ENCODE results near the gene ADCY3.

The ADCY3 gene

GRCh38 chr2:24792874-24793760 lies 126.9 kb downstream of the ADCY3 start, which contains the start of the genes CENPO and PTRHD1:
TSS of gene CENPO (plus strand) at chr2:24793425. CDS start at chr2:24793920, 495 bp downstream.
TSS of gene PTRHD1 (minus strand) at chr2:24793391. CDS start at chr2:24793377, 14 bp downstream.
- no peaks in the 10 kb centered on the region for H3K9me3 Mint-ChIP-seq

GRCh38 chr2:24792542-24792873 lies 127.5 kb downstream of the ADCY3 start:
- H3K36me3 Mint-ChIP-seq = peaks cover 53% of the 10 kb centered on the region
- H3K4me3 Mint-ChIP-seq = peak overlapping the region; percentile 99
- ATAC-seq = no peak
- no peaks in the 10 kb centered on the region for H3K9me3 Mint-ChIP-seq
- H3K27ac Mint-ChIP-seq = peak overlapping the region; percentile 100
- DNase-seq (ENCODE audit: low spot score in 2 of 2) = no peak
- H3K4me1 Mint-ChIP-seq = peaks cover 25% of the 10 kb centered on the region

More at GRCh38 chr2:24792874-24793760, 126.9 kb downstream of the ADCY3 start, which contains the start of the genes CENPO and PTRHD1:
- H3K36me3 Mint-ChIP-seq = peaks cover 57% of the 10 kb centered on the region
- ATAC-seq = peak; percentile 97
- H3K4me1 Mint-ChIP-seq = peaks cover 30% of the 10 kb centered on the region
- peak within 1 kb of the TSS; percentile 99 for H3K4me3 Mint-ChIP-seq
- H3K27ac Mint-ChIP-seq = peak within 1 kb of the TSS; percentile 100
- peak; percentile 94 to 98 for DNase-seq (ENCODE audit: low spot score in 2 of 2)

GRCh38 chr2:24791452-24791851 lies 128.6 kb downstream of the ADCY3 start:
- DNase-seq (ENCODE audit: low spot score in 2 of 2) = peak in 1 of 2 donors; percentile 39
- H3K4me1 Mint-ChIP-seq = peaks cover 14% of the 10 kb centered on the region
- no peak overlapping the region for H3K27ac Mint-ChIP-seq
- H3K4me3 Mint-ChIP-seq = no peak overlapping the region
- peaks cover 44% of the 10 kb centered on the region for H3K36me3 Mint-ChIP-seq
- H3K9me3 Mint-ChIP-seq = no peaks in the 10 kb centered on the region
- ATAC-seq = no peak

- H3K4me1 Mint-ChIP-seq = peaks cover 12% of the 10 kb centered on the region
- H3K9me3 Mint-ChIP-seq = no peaks in the 10 kb centered on the region
- DNase-seq (ENCODE audit: low spot score in 2 of 2) (no peak), ATAC-seq (no peak)
- H3K36me3 Mint-ChIP-seq = peaks cover 20% of the 10 kb centered on the region
- H3K27ac Mint-ChIP-seq = no peak overlapping the region
- H3K4me3 Mint-ChIP-seq = no peak overlapping the region
Observed at GRCh38 chr2:24788816-24789215, 131.2 kb downstream of the ADCY3 start.

GRCh38 chr2:24787532-24787931 lies 132.5 kb downstream of the ADCY3 start:
- no peak for ATAC-seq
- Mint-ChIP-seq H3K4me3 (no peak overlapping the region), H3K27ac (no peak overlapping the region), H3K4me1 (peaks cover 4% of the 10 kb centered on the region), H3K9me3 (no peaks in the 10 kb centered on the region), H3K36me3 (peaks cover 8% of the 10 kb centered on the region)
- DNase-seq (ENCODE audit: low spot score in 2 of 2) = no peak

- H3K36me3 Mint-ChIP-seq = peaks cover 6% of the 10 kb centered on the region
- no peaks in the 10 kb centered on the region for H3K4me1 Mint-ChIP-seq
- H3K9me3 Mint-ChIP-seq = no peaks in the 10 kb centered on the region
- H3K4me3 Mint-ChIP-seq = no peak overlapping the region
- H3K27ac Mint-ChIP-seq = no peak overlapping the region
- ATAC-seq = peak; percentile 39
- DNase-seq (ENCODE audit: low spot score in 2 of 2) = no peak
Observed at GRCh38 chr2:24785671-24786321, 134.2 kb downstream of the ADCY3 start.

- Mint-ChIP-seq H3K36me3 (no peaks in the 10 kb centered on the region), H3K4me3 (no peak overlapping the region), H3K4me1 (no peaks in the 10 kb centered on the region), H3K9me3 (no peaks in the 10 kb centered on the region), H3K27ac (no peak overlapping the region)
- DNase-seq (ENCODE audit: low spot score in 2 of 2) = no peak
- no peak for ATAC-seq
Observed at GRCh38 chr2:24783641-24784040, 136.4 kb downstream of the ADCY3 start.

GRCh38 chr2:24779116-24779515 lies 140.9 kb downstream of the ADCY3 start:
- H3K27ac Mint-ChIP-seq = no peak overlapping the region

GRCh38 chr2:24774373-24774772 lies 145.7 kb downstream of the ADCY3 start:
- no peak overlapping the region for H3K27ac Mint-ChIP-seq
- peaks cover 6% of the 10 kb centered on the region for H3K4me1 Mint-ChIP-seq
- no peak overlapping the region for H3K4me3 Mint-ChIP-seq

More at GRCh38 chr2:24779116-24779515, 140.9 kb downstream of the ADCY3 start:
- ATAC-seq (no peak), DNase-seq (ENCODE audit: low spot score in 2 of 2) (no peak)
- H3K4me1 Mint-ChIP-seq = no peaks in the 10 kb centered on the region
- H3K4me3 Mint-ChIP-seq = no peak overlapping the region
- H3K9me3 Mint-ChIP-seq = no peaks in the 10 kb centered on the region
- no peaks in the 10 kb centered on the region for H3K36me3 Mint-ChIP-seq

GRCh38 chr2:24771764-24772586 lies 148.1 kb downstream of the ADCY3 start:
- H3K4me1 Mint-ChIP-seq = peaks cover 7% of the 10 kb centered on the region
- peaks cover 36% of the 10 kb centered on the region for H3K36me3 Mint-ChIP-seq
- ATAC-seq (no peak), DNase-seq (ENCODE audit: low spot score in 2 of 2) (no peak)
- H3K27ac Mint-ChIP-seq = no peak overlapping the region
- no peaks in the 10 kb centered on the region for H3K9me3 Mint-ChIP-seq
- H3K4me3 Mint-ChIP-seq = no peak overlapping the region

More at GRCh38 chr2:24774373-24774772, 145.7 kb downstream of the ADCY3 start:
- H3K36me3 Mint-ChIP-seq = peaks cover 12% of the 10 kb centered on the region
- DNase-seq (ENCODE audit: low spot score in 2 of 2) (no peak), ATAC-seq (no peak)
- no peaks in the 10 kb centered on the region for H3K9me3 Mint-ChIP-seq

GRCh38 chr2:24771061-24771460 lies 149.0 kb downstream of the ADCY3 start:
- peak overlapping the region; percentile 12 for H3K27ac Mint-ChIP-seq
- H3K9me3 Mint-ChIP-seq = no peaks in the 10 kb centered on the region
- DNase-seq (ENCODE audit: low spot score in 2 of 2) (no peak), ATAC-seq (no peak)
- H3K4me1 Mint-ChIP-seq = peaks cover 16% of the 10 kb centered on the region
- H3K4me3 Mint-ChIP-seq = no peak overlapping the region
- peaks cover 45% of the 10 kb centered on the region for H3K36me3 Mint-ChIP-seq
